ENCODE results near the gene EME2. TPM values are rescaled to one million over a fixed set of nuclear protein-coding genes. Genes with fewer than 3 reads are reported as not detected.

Gene EME2
- total and polyA plus RNA-seq, 7 donors = 2.6 to 11.3 (median 5.2) TPM

- Histone ChIP-seq H3K9me3 (no peaks in the 10 kb centered on the region), H3K4me1 (peaks cover 46% of the 10 kb centered on the region), H3K36me3 (ENCODE audit: insufficient read depth in 1 of 2, low read depth in 1 of 2) (peaks cover 0 to 38% of the 10 kb centered on the region in 2 donors), H3K4me3 (peak overlapping the region; percentile 79), H3K27ac (peak overlapping the region; percentile 90), H3K27me3 (ENCODE audit: insufficient read depth in 3 of 3, low read length in 2 of 3) (no peaks in the 10 kb centered on the region)
- intact Hi-C loops (cut with DNase I) = no loop called here
- WGBS, 3 donors = 67 to 73% (median 73%) methylated on average over 15 of the region's 15 CpGs
- no peak for TF ChIP-seq CTCF (IDR thresholded peaks at IDR 0.05)
- ATAC-seq (no peak), DNase-seq (no peak)
Measured at GRCh38 chr16:1825381-1825863, 52.8 kb downstream of the EME2 start.

Other genes starting within 250 kb of the EME2 start
- 10 to 100 TPM in 2 of 4 donors, 1 to 10 TPM in 2; 7.5 to 21.7 (median 10.2) TPM for gene TMEM204, start 239.1 kb upstream of the EME2 start, total RNA-seq
- gene TMEM204, start 239.1 kb upstream of the EME2 start, polyA plus RNA-seq = 10 to 100 TPM; 11.8 to 22.3 (median 12.0) TPM
- gene IFT140, start 160.7 kb upstream of the EME2 start, total RNA-seq = 1 to 10 TPM; 3.0 to 5.0 (median 4.2) TPM
- 1 to 10 TPM; 2.6 to 3.9 (median 3.0) TPM for gene IFT140, start 160.7 kb upstream of the EME2 start, polyA plus RNA-seq
- 10 to 100 TPM in 2 of 4 donors, 1 to 10 TPM in 2; 7.6 to 13.1 (median 10.5) TPM for gene CRAMP1, start 160.4 kb upstream of the EME2 start, total RNA-seq
- 1 to 10 TPM; 3.3 to 8.6 (median 3.8) TPM for gene CRAMP1, start 160.4 kb upstream of the EME2 start, polyA plus RNA-seq
- gene JPT2, start 94.5 kb upstream of the EME2 start, total RNA-seq = 10 to 100 TPM; 21.4 to 30.6 (median 25.1) TPM
- gene JPT2, start 94.5 kb upstream of the EME2 start, polyA plus RNA-seq = 10 to 100 TPM; 14.4 to 27.7 (median 14.6) TPM
- gene MAPK8IP3, start 66.6 kb upstream of the EME2 start, total RNA-seq = 10 to 100 TPM; 22.6 to 31.6 (median 24.9) TPM
- 10 to 100 TPM; 11.7 to 17.0 (median 13.4) TPM for gene MAPK8IP3, start 66.6 kb upstream of the EME2 start, polyA plus RNA-seq
- 10 to 100 TPM in 3 of 4 donors, 1 to 10 TPM in 1; 9.9 to 23.8 (median 13.8) TPM for gene NME3, start 1.3 kb upstream of the EME2 start, total RNA-seq
- gene NME3, start 1.3 kb upstream of the EME2 start, polyA plus RNA-seq = 10 to 100 TPM; 18.8 to 27.1 (median 22.4) TPM
- 10 to 100 TPM; 56.3 to 75.1 (median 71.4) TPM for gene MRPS34, start 324 bp downstream of the EME2 start, total RNA-seq
- gene MRPS34, start 324 bp downstream of the EME2 start, polyA plus RNA-seq = 100 to 1,000 TPM in 2 of 3 donors, 10 to 100 TPM in 1; 85.6 to 172 (median 138) TPM
- gene SPSB3, start 9.8 kb downstream of the EME2 start, total RNA-seq = 10 to 100 TPM; 38.4 to 59.5 (median 49.9) TPM
- gene SPSB3, start 9.8 kb downstream of the EME2 start, polyA plus RNA-seq = 100 to 1,000 TPM in 1 of 3 donors, 10 to 100 TPM in 2; 26.3 to 108 (median 78.1) TPM
- 10 to 100 TPM; 34.7 to 44.7 (median 38.5) TPM for gene NUBP2, start 10.2 kb downstream of the EME2 start, total RNA-seq
- 10 to 100 TPM; 61.9 to 96.0 (median 76.1) TPM for gene NUBP2, start 10.2 kb downstream of the EME2 start, polyA plus RNA-seq
- under 1 TPM in 1 of 4 donors, not detected in 3; 0.22 TPM for gene IGFALS, start 20.9 kb downstream of the EME2 start, total RNA-seq
- under 1 TPM; 0.12 to 0.38 (median 0.14) TPM for gene IGFALS, start 20.9 kb downstream of the EME2 start, polyA plus RNA-seq
- 100 to 1,000 TPM; 123 to 167 (median 157) TPM for gene HAGH, start 54.0 kb downstream of the EME2 start, total RNA-seq
- gene HAGH, start 54.0 kb downstream of the EME2 start, polyA plus RNA-seq = 100 to 1,000 TPM; 112 to 277 (median 186) TPM
- 10 to 100 TPM; 23.2 to 28.1 (median 24.1) TPM for gene FAHD1, start 54.4 kb downstream of the EME2 start, total RNA-seq
- gene FAHD1, start 54.4 kb downstream of the EME2 start, polyA plus RNA-seq = 10 to 100 TPM; 27.0 to 63.8 (median 30.2) TPM
- gene MEIOB, start 99.4 kb downstream of the EME2 start, total RNA-seq = not detected
- not detected for gene MEIOB, start 99.4 kb downstream of the EME2 start, polyA plus RNA-seq
- not detected for gene HS3ST6, start 145.6 kb downstream of the EME2 start, total RNA-seq
- gene HS3ST6, start 145.6 kb downstream of the EME2 start, polyA plus RNA-seq = not detected
- 10 to 100 TPM; 44.2 to 65.3 (median 53.2) TPM for gene MSRB1, start 170.4 kb downstream of the EME2 start, total RNA-seq
- gene MSRB1, start 170.4 kb downstream of the EME2 start, polyA plus RNA-seq = 10 to 100 TPM; 50.4 to 83.4 (median 76.1) TPM
- 100 to 1,000 TPM; 205 to 296 (median 233) TPM for gene RPL3L, start 181.9 kb downstream of the EME2 start, total RNA-seq
- gene RPL3L, start 181.9 kb downstream of the EME2 start, polyA plus RNA-seq = 100 to 1,000 TPM; 116 to 315 (median 188) TPM
- 100 to 1,000 TPM; 350 to 465 (median 373) TPM for gene NDUFB10, start 186.7 kb downstream of the EME2 start, total RNA-seq
- gene NDUFB10, start 186.7 kb downstream of the EME2 start, polyA plus RNA-seq = 100 to 1,000 TPM; 753 to 870 (median 797) TPM
- gene RPS2, start 192.0 kb downstream of the EME2 start, total RNA-seq = 1,000 to 10,000 TPM; 1,044 to 1,902 (median 1,426) TPM
- gene RPS2, start 192.0 kb downstream of the EME2 start, polyA plus RNA-seq = 1,000 to 10,000 TPM; 2,097 to 3,940 (median 2,652) TPM
- not detected for gene RNF151, start 194.0 kb downstream of the EME2 start, total RNA-seq
- not detected for gene RNF151, start 194.0 kb downstream of the EME2 start, polyA plus RNA-seq
- 10 to 100 TPM; 31.5 to 41.8 (median 40.7) TPM for gene TBL3, start 199.2 kb downstream of the EME2 start, total RNA-seq
- 10 to 100 TPM; 51.6 to 78.0 (median 55.8) TPM for gene TBL3, start 199.2 kb downstream of the EME2 start, polyA plus RNA-seq
- gene NOXO1, start 208.7 kb downstream of the EME2 start, total RNA-seq = under 1 TPM in 1 of 4 donors, not detected in 3; 0.20 TPM
- gene NOXO1, start 208.7 kb downstream of the EME2 start, polyA plus RNA-seq = under 1 TPM; 0.27 to 0.77 (median 0.39) TPM
- gene GFER, start 211.4 kb downstream of the EME2 start, total RNA-seq = 10 to 100 TPM; 18.9 to 34.2 (median 28.4) TPM
- 10 to 100 TPM; 40.0 to 53.2 (median 43.5) TPM for gene GFER, start 211.4 kb downstream of the EME2 start, polyA plus RNA-seq
- gene SYNGR3, start 217.2 kb downstream of the EME2 start, total RNA-seq = under 1 TPM in 3 of 4 donors, not detected in 1; 0.24 to 0.52 (median 0.25) TPM
- gene SYNGR3, start 217.2 kb downstream of the EME2 start, polyA plus RNA-seq = under 1 TPM; 0.24 to 0.85 (median 0.25) TPM
- 10 to 100 TPM; 27.4 to 46.6 (median 44.8) TPM for gene ZNF598, start 237.0 kb downstream of the EME2 start, total RNA-seq
- gene ZNF598, start 237.0 kb downstream of the EME2 start, polyA plus RNA-seq = 10 to 100 TPM; 35.6 to 58.8 (median 51.9) TPM
- under 1 TPM in 1 of 4 donors, not detected in 3; 0.66 TPM for gene NPW, start 247.0 kb downstream of the EME2 start, total RNA-seq
- gene NPW, start 247.0 kb downstream of the EME2 start, polyA plus RNA-seq = under 1 TPM in 2 of 3 donors, not detected in 1; 0.14 to 0.43 TPM

Measured in psoas muscle (tissue), 8 donors.